GM12891 (cell line): Measurements from ENCODE around the gene TMEM150B.

ENCODE experiments used
- DNase-seq: peaks from one replicate; pipeline ENCODE4 v3.0.0; 2011; ENCODE audit warnings: low spot score; ENCODE audit not compliant: insufficient read length
- FAIRE-seq: peaks from 2 replicates; lab custom pipeline; 2011; peaks lifted over from hg19 to GRCh38; lab: Jason Lieb, UNC
- PAX5 ChIP-seq: IDR thresholded peaks from 2 replicates; pipeline ENCODE4 v1.6.1; 2011; ENCODE audit warnings: low read length, moderate library complexity, mild to moderate bottlenecking; ENCODE audit not compliant: insufficient read depth, severe bottlenecking
- POLR2A ChIP-seq: IDR thresholded peaks from 2 replicates; pipeline ENCODE4 v1.6.1; 2011; ENCODE audit warnings: low read depth, low read length, control low read depth
- POLR2AphosphoS5 ChIP-seq: IDR thresholded peaks from 2 replicates; pipeline ENCODE4 v1.6.1; 2011; ENCODE audit warnings: low read depth, low read length, control low read depth
- POU2F2 ChIP-seq: IDR thresholded peaks from 2 replicates; pipeline ENCODE4 v1.6.1; 2011; ENCODE audit warnings: low read depth, mild to moderate bottlenecking, control low read depth, low read length, moderate library complexity
- SPI1 ChIP-seq: IDR thresholded peaks from 2 replicates; pipeline ENCODE4 v1.6.1; 2011; ENCODE audit warnings: low read depth, low read length, control low read depth
- TAF1 ChIP-seq: IDR thresholded peaks from 2 replicates; pipeline ENCODE4 v1.6.1; 2011; ENCODE audit warnings: low read depth, low read length, control low read depth

The TMEM150B gene

GRCh38 chr19:55278391-55279135, 46.6 kb downstream of the TMEM150B start:
- no peak for TF ChIP-seq SPI1
- no peak for TF ChIP-seq PAX5
- no peak for TF ChIP-seq POLR2AphosphoS5
- TF ChIP-seq POLR2A: no peak
- no peak for TF ChIP-seq POU2F2
- no peak for TF ChIP-seq TAF1
- FAIRE-seq (no peak), DNase-seq (no peak)

DNA sequence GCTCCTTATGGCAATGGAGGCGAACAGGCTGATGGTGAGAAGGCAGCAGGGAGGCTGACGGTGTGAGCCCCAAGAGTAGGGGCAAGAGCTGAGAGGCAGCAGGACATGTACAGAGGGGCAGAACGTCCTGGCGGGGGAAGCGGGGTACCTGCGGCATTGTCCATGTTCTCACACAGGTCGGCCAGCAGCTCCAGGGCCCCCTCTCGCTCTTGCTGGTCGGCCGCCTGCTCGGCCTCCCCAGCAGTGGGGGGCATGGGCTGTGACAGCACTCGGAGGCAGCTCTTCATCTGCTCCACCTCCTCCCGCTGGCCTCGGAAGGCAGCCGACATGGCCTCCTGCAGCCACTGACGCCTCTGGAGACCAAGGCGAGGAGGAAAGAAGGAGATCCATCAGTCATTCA, 47.6 kb downstream of the TMEM150B start:
- FAIRE-seq (no peak), DNase-seq (no peak)
- no peak for TF ChIP-seq POLR2AphosphoS5
- TF ChIP-seq PAX5: no peak
- no peak for TF ChIP-seq POU2F2
- TF ChIP-seq TAF1: no peak
- TF ChIP-seq POLR2A: no peak
- TF ChIP-seq SPI1: no peak

DNA sequence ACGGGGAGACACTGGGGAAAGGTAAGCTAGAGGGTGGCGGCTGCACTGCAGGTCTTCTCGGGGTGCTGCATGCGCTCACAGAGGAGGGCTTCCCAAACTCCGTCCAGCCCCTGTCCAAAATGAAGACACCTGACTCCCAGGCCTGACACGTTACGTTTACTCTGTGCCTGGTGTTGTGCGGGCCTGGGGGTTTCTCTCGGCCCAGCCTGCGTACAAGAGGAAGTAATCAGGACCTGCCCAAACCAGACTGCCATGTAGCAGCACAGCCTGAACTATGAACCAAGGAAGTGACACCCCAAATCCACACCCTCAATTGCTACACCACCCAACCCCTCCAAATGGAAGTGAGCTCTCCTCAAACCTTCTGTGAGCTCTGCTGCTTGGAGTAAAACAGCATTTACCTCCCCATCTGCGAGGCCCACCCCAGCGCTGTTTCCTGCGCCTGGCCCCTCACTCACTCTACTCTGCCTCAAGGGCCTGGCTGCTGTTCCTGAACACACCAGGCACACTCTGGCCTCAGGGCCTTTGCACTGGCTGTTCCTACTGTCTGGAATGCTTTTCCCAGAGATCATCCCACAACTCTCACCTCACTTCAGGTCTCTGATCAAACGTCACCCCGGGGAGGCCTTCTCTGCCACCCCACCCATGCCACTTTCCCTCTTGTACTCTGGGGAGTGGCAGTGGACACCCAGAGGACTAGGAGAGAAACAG, 48.3 kb downstream of the TMEM150B start:
- DNase-seq (no peak), FAIRE-seq (no peak)
- TF ChIP-seq POLR2A (no peak), POLR2AphosphoS5 (no peak), POU2F2 (no peak), TAF1 (no peak), PAX5 (no peak), SPI1 (no peak)

DNA sequence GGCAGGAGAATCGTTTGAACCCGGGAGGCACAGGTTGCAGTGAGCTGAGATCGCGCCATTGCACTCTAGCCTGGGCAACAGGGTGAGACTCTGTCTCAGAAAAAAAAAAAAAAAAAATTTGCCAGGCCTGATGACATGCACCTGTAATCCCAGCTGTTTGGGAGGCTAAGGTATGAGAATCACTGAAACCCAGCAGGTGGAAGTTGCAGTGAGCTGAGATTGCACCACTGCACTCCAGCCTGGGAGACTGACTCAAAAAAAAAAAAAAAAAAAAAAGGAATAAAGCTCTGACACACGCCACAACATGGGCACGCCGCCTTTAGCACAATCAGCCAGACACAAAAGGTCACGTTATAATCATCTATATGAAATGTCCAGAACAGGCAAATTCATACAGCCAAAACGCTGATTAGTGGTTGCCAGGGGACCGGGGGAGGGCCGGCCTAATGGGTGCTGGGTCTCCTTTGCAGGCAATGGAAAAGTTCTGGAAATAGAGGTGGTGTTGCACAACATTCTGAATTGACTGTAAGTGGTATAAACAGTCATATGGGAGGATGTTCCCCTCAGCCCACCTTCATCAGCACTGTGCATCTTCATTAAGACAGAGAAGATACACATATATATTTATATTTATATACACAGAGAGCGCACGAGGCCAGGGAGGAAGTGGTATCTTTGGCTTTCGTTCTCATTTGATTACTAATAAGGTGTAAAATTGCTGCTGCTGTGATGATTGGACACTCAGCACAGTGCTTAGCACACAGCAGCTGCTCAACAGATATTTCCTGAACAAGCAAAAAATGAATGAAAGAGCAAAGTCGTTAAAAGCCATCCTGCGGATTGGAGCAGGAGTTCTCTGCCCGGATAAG, 49.1 kb downstream of the TMEM150B start:
- FAIRE-seq: peak; percentile 92
- DNase-seq: peak; percentile 53

GRCh38 chr19:55273978-55274707, 51.0 kb downstream of the TMEM150B start:
- FAIRE-seq: no peak

More for the DNA sequence above, 49.1 kb downstream of the TMEM150B start:
- TF ChIP-seq TAF1: no peak
- peak; percentile 89 for TF ChIP-seq SPI1
- no peak; the same call in 1 of the 2 replicates for TF ChIP-seq POU2F2

GRCh38 chr19:55272142-55272541, 53.0 kb downstream of the TMEM150B start:
- DNase-seq (no peak), FAIRE-seq (no peak)
- TF ChIP-seq TAF1 (no peak), SPI1 (no peak), PAX5 (no peak), POU2F2 (no peak), POLR2A (no peak), POLR2AphosphoS5 (no peak)

More at GRCh38 chr19:55273978-55274707, 51.0 kb downstream of the TMEM150B start:
- no peak for TF ChIP-seq PAX5
- TF ChIP-seq SPI1: no peak
- no peak for TF ChIP-seq TAF1
- TF ChIP-seq POLR2AphosphoS5: no peak
- no peak for TF ChIP-seq POU2F2
- TF ChIP-seq POLR2A: no peak
- DNase-seq: no peak

GRCh38 chr19:55270172-55270942, 54.8 kb downstream of the TMEM150B start:
- no peak for TF ChIP-seq POLR2AphosphoS5
- TF ChIP-seq POLR2A: no peak
- no peak for TF ChIP-seq SPI1
- DNase-seq (no peak), FAIRE-seq (peak; percentile 52)

DNA sequence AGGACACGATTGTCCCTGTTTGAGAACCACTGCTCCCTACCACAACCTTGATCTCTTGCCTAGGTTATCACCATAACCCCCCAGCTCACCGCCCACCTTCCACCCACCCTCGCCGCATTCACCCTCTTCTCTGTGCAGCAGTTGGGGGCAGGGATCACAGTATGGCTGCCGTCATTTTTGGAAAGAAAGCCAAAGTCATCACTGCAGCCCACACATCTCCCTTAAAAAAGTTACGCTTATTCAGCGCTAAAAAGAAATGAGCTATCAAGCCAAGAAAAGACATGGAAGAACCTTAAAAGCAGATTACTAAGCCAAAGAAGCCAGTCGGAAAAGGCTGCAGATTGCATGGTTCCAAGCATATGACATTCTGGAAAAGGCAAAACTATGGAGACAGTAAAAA, 55.8 kb downstream of the TMEM150B start:
- no peak for TF ChIP-seq POU2F2
- TF ChIP-seq TAF1: no peak
- no peak for TF ChIP-seq SPI1
- no peak for TF ChIP-seq POLR2AphosphoS5
- no peak for TF ChIP-seq POLR2A
- TF ChIP-seq PAX5: no peak
- no peak for FAIRE-seq
- DNase-seq: no peak
